IMR-90 (cell line): ENCODE measurements around the gene ERCC1. TPM values are rescaled to one million over a fixed set of nuclear protein-coding genes. Genes with fewer than 3 reads are reported as not detected.

Experiments used
- ATAC-seq: fragments of 200-7000 bp; cut with Tn5 transposase; 2 replicates; pipeline ENCODE4 v1.9.1; 2020; ENCODE audit warnings: low read depth, mild to moderate bottlenecking, moderate library complexity
- BruUV-seq: library from RNA; stranded (reverse); fragments of 400-500 nt; replicated peaks from 2 replicates; lab custom pipeline; 2021; lab: Mats Ljungman, UMichigan
- CTCF ChIA-PET: fragments of 300-600 bp; formaldehyde crosslinking; extraction: SDS; loops from one replicate; lab custom pipeline; 2021; ENCODE audit warnings: antibody characterized with exemption; lab: Yijun Ruan, JAX
- POLR2A ChIA-PET: fragments of 300-600 bp; sonication (Branson Sonifier 250); formaldehyde crosslinking; loops from one replicate; lab custom pipeline; 2022; ENCODE audit warnings: antibody characterized with exemption; ENCODE audit not compliant: unreplicated experiment; lab: Charles Lee
- DNase-seq: peaks from one replicate; pipeline ENCODE4 v3.0.0; 2013
- H2AFZ ChIP-seq: replicated peaks from 2 replicates; pipeline ENCODE3; 2013; ENCODE audit warnings: low read length, mild to moderate bottlenecking; ENCODE audit not compliant: poor library complexity
- H2AK5ac ChIP-seq: 2 replicates; pipeline ENCODE4 v1.6.1; 2013; ENCODE audit warnings: low read depth, low read length, inconsistent platforms
- H2AK9ac ChIP-seq: replicated peaks from 2 replicates; pipeline ENCODE3; 2013; ENCODE audit warnings: mild to moderate bottlenecking, low read depth, low read length, moderate library complexity; ENCODE audit not compliant: poor library complexity
- H2BK120ac ChIP-seq: 2 replicates; pipeline ENCODE4 v1.6.1; 2013; ENCODE audit warnings: low read depth, low read length, inconsistent platforms
- H2BK15ac ChIP-seq: 3 replicates; pipeline ENCODE4 v1.6.1; 2013; ENCODE audit warnings: low read depth, low read length, inconsistent platforms
- H2BK20ac ChIP-seq: 2 replicates; pipeline ENCODE4 v1.6.1; 2013; ENCODE audit warnings: low read depth, mild to moderate bottlenecking, inconsistent platforms, low read length, moderate library complexity
- H2BK5ac ChIP-seq: 2 replicates; pipeline ENCODE4 v1.6.1; 2013; ENCODE audit warnings: mild to moderate bottlenecking, low read depth, low read length, inconsistent platforms; ENCODE audit not compliant: poor library complexity, severe bottlenecking
- H3K14ac ChIP-seq: replicated peaks from 2 replicates; pipeline ENCODE4 v1.6.1; 2013; ENCODE audit warnings: low read depth, low read length, inconsistent platforms
- H3K18ac ChIP-seq: 2 replicates; pipeline ENCODE4 v1.6.1; 2013; ENCODE audit warnings: low read depth, low read length, control low read depth
- H3K23ac ChIP-seq: 2 replicates; pipeline ENCODE4 v1.6.1; 2013; ENCODE audit warnings: low read depth, low read length, inconsistent platforms
- H3K27ac ChIP-seq: 2 replicates; pipeline ENCODE4 v1.5.1; 2013; ENCODE audit warnings: mild to moderate bottlenecking, control low read depth, low read length; ENCODE audit not compliant: insufficient read depth
- H3K27me3 ChIP-seq: 2 replicates; pipeline ENCODE4 v1.6.1; 2013; ENCODE audit warnings: low read length; ENCODE audit not compliant: control insufficient read depth, insufficient read depth
- H3K36me3 ChIP-seq: 2 replicates; pipeline ENCODE4 v1.6.1; 2013; ENCODE audit warnings: low read length, mixed read lengths; ENCODE audit not compliant: control insufficient read depth, insufficient read depth
- H3K4ac ChIP-seq: 2 replicates; pipeline ENCODE4 v1.6.1; 2013; ENCODE audit warnings: low read depth, low read length, inconsistent platforms
- H3K4me1 ChIP-seq: 2 replicates; pipeline ENCODE4 v1.6.1; 2013; ENCODE audit warnings: low read length, mixed read lengths; ENCODE audit not compliant: control insufficient read depth, insufficient read depth
- H3K4me2 ChIP-seq: 2 replicates; pipeline ENCODE4 v1.6.1; 2013; ENCODE audit warnings: low read depth, mild to moderate bottlenecking, control low read depth, low read length, moderate library complexity
- H3K4me3 ChIP-seq: 2 replicates; pipeline ENCODE4 v1.5.1; 2013; ENCODE audit warnings: low read depth, mild to moderate bottlenecking, control low read depth, low read length, moderate library complexity; ENCODE audit not compliant: insufficient read depth
- H3K56ac ChIP-seq: 2 replicates; pipeline ENCODE4 v1.6.1; 2013; ENCODE audit warnings: low read length, inconsistent platforms; ENCODE audit not compliant: insufficient read depth; ENCODE audit errors: extremely low read depth
- H3K79me1 ChIP-seq, 2 experiments: 2 replicates each; pipeline ENCODE4 v1.6.1; 2013; ENCODE audit warnings: low read length in 2 of 2, inconsistent platforms in 1 of 2, low read depth in 1 of 2
- H3K9ac ChIP-seq: 2 replicates; pipeline ENCODE4 v1.6.1; 2013; ENCODE audit warnings: low read depth, low read length, control low read depth
- H3K9me1 ChIP-seq: 2 replicates; pipeline ENCODE4 v1.6.1; 2013; ENCODE audit warnings: low read length, inconsistent platforms; ENCODE audit not compliant: insufficient read depth
- H3K9me3 ChIP-seq: 2 replicates; pipeline ENCODE4 v1.6.1; 2013; ENCODE audit warnings: low read length; ENCODE audit not compliant: control insufficient read depth, insufficient read depth
- H4K20me1 ChIP-seq: 2 replicates; pipeline ENCODE4 v1.6.1; 2013; ENCODE audit warnings: low read length, inconsistent platforms; ENCODE audit not compliant: insufficient read depth
- H4K5ac ChIP-seq: 2 replicates; pipeline ENCODE4 v1.6.1; 2013; ENCODE audit warnings: mild to moderate bottlenecking, low read depth, low read length, control low read depth
- H4K8ac ChIP-seq, 2 experiments: 2 replicates each; pipeline ENCODE4 v1.6.1; 2013; ENCODE audit warnings: low read depth in 2 of 2, low read length in 2 of 2, control low read depth in 1 of 2, inconsistent platforms in 1 of 2
- H4K91ac ChIP-seq: 2 replicates; pipeline ENCODE4 v1.6.1; 2013; ENCODE audit warnings: low read depth, low read length, inconsistent platforms; ENCODE audit not compliant: insufficient read depth
- CTCF ChIP-seq: conservative IDR thresholded peaks from 2 replicates; pipeline ENCODE4 v1.5.1; 2012; ENCODE audit warnings: mild to moderate bottlenecking, low read depth, low read length, improper control_type of control experiment
- FOS ChIP-seq: fragments of 150-350 bp; IDR thresholded peaks from 2 replicates; pipeline ENCODE4 v1.6.1; 2016; ENCODE audit warnings: low read depth, low read length
- MAFK ChIP-seq: IDR thresholded peaks from 2 replicates; pipeline ENCODE4 v1.6.1; 2012; ENCODE audit warnings: low read depth, low read length, improper control_type of control experiment
- MAZ ChIP-seq: IDR thresholded peaks from 2 replicates; pipeline ENCODE4 v1.6.1; 2012; ENCODE audit warnings: low read depth, mild to moderate bottlenecking, low read length, improper control_type of control experiment, moderate library complexity, borderline replicate concordance
- MXI1 ChIP-seq: IDR thresholded peaks from 2 replicates; pipeline ENCODE4 v1.6.1; 2012; ENCODE audit warnings: low read depth, mild to moderate bottlenecking, low read length, moderate library complexity, borderline replicate concordance
- NFE2L2 ChIP-seq: fragments of 150-350 bp; IDR thresholded peaks from 2 replicates; pipeline ENCODE4 v1.6.1; 2016; ENCODE audit warnings: low read depth, mild to moderate bottlenecking, low read length
- POLR2A ChIP-seq: IDR thresholded peaks from 2 replicates; pipeline ENCODE4 v1.6.1; 2012; ENCODE audit warnings: mild to moderate bottlenecking, low read depth, low read length
- RAD21 ChIP-seq: IDR thresholded peaks from 2 replicates; pipeline ENCODE4 v1.6.1; 2012; ENCODE audit warnings: low read length, improper control_type of control experiment
- SMC3 ChIP-seq: fragments of 150-350 bp; IDR thresholded peaks from 2 replicates; pipeline ENCODE4 v1.6.1; 2016; ENCODE audit warnings: low read depth, mild to moderate bottlenecking, antibody characterized with exemption, low read length, moderate library complexity
- WGBS, 2 experiments: methylation state at CpG; one replicate each; pipeline versions ENCODE4 v1.1.5 to v1.1.7; 2013; ENCODE audit warnings: missing lambda C conversion rate in 2 of 2; ENCODE audit not compliant: insufficient read length in 1 of 2; ENCODE audit errors: extremely low coverage in 2 of 2; 5-methylcytosine and 5-hydroxymethylcytosine counted together
- dilution Hi-C: fragments of 300-500 bp; cut with HindIII; formaldehyde crosslinking; loops from one replicate; pipeline ENCODE4 v1.14.3; 2018; ENCODE audit warnings: low sequenced_read_pairs; ENCODE audit not compliant: unreplicated experiment
- in situ Hi-C: fragments of 300-500 bp; cut with MboI; formaldehyde crosslinking; loops from 3 replicates; pipeline ENCODE4 v1.14.3; 2019; ENCODE audit warnings: low sequenced_read_pairs, inconsistent platforms, mixed read lengths
- intact Hi-C: fragments of 100-400 bp; cut with micrococcal nuclease; formaldehyde crosslinking; loops from 2 replicates; pipeline ENCODE4 v1.10.0; 2022
- polyA plus RNA-seq, 3 experiments: library from polyadenylated mRNA; depleted of rRNA; stranded (reverse); fragments of >200 nt; gene quantifications; 2 replicates each; pipeline ENCODE4 v1.2.3, GENCODE V29; 2012; ENCODE audit warnings: low replicate concordance in 1 of 3
- total RNA-seq: library from RNA; depleted of rRNA; stranded (reverse); fragments of >200 nt; gene quantifications from 2 replicates; pipeline ENCODE4 v1.2.3, GENCODE V29; 2012
- TF ChIP-seq, protein P1 (sequence below): fragments of 150-350 bp; IDR thresholded peaks from 2 replicates; pipeline ENCODE4 v1.6.1; 2017; ENCODE audit warnings: mild to moderate bottlenecking, antibody characterized with exemption, low read length, low read depth

ERCC1 gene
- total and polyA plus RNA-seq, 2 of the 4 experiments (the other 2 are of a cell fraction), result 84.2 to 132 TPM

- H3K9ac ChIP-seq, result peak within 1 kb of the TSS; percentile 34; the same call in 1 of the 2 replicates
- intact Hi-C loops (no loop called here), dilution Hi-C loops (no loop called here), in situ Hi-C loops (no loop called here)
- peak within 1 kb of the TSS; percentile 94 for H3K23ac ChIP-seq
- H2BK15ac ChIP-seq, result peak within 1 kb of the TSS; percentile 98
- peak within 1 kb of the TSS; percentile 78 for H2BK20ac ChIP-seq
- peak within 1 kb of the TSS; percentile 92 for H2AFZ ChIP-seq
- no peaks in the 10 kb centered on the region for H3K9me3 ChIP-seq
- H3K56ac ChIP-seq, result peak within 1 kb of the TSS; percentile 58; the same call in 1 of the 2 replicates
- H3K14ac ChIP-seq, result peak within 1 kb of the TSS; percentile 96
- peak within 1 kb of the TSS; percentile 82 for H3K4me2 ChIP-seq
- H4K91ac ChIP-seq, result peak within 1 kb of the TSS; percentile 96
- H2AK5ac ChIP-seq, result peak within 1 kb of the TSS; percentile 87
- peak within 1 kb of the TSS; percentile 96 for H3K4ac ChIP-seq
- peaks cover 6% of the 10 kb centered on the region; the same call in 1 of the 2 replicates for H3K9me1 ChIP-seq
- CTCF ChIA-PET, result no interaction called here
- peak within 1 kb of the TSS; percentile 96 for H2BK120ac ChIP-seq
- H3K4me1 ChIP-seq, result peaks cover 5% of the 10 kb centered on the region
- no peaks in the 10 kb centered on the region; the same call in 1 of the 2 replicates for H4K20me1 ChIP-seq
- peak within 1 kb of the TSS; percentile 22; the same call in 1 of the 2 replicates for H3K18ac ChIP-seq
- H3K36me3 ChIP-seq, result no peaks in the 10 kb centered on the region; the same call in 1 of the 2 replicates
- peak within 1 kb of the TSS; percentile 97 for H2AK9ac ChIP-seq
- no peaks in the 10 kb centered on the region for H3K27me3 ChIP-seq
- H4K8ac ChIP-seq, result peak within 1 kb of the TSS; percentile 16 to 99
- WGBS, 2 experiments, result 10% methylated on average over 18 of the region's 46 CpGs; no CpG with 5 or more reads in 1 of the 2 experiments
- H4K5ac ChIP-seq, result peak within 1 kb of the TSS; percentile 67; the same call in 1 of the 2 replicates
- POLR2A ChIA-PET, result no interaction called here
- peak within 1 kb of the TSS; percentile 91 for H2BK5ac ChIP-seq
- DNase-seq, result peak; percentile 56
- peak within 1 kb of the TSS; percentile 89 for H3K27ac ChIP-seq
- peaks cover 10 to 63% of the 10 kb centered on the region in 2 experiments; a peak in 3 of 4 replicates for H3K79me1 ChIP-seq
- peak; percentile 3 for ATAC-seq
- H3K4me3 ChIP-seq, result peak within 1 kb of the TSS; percentile 89
- TF ChIP-seq, protein P1, sequence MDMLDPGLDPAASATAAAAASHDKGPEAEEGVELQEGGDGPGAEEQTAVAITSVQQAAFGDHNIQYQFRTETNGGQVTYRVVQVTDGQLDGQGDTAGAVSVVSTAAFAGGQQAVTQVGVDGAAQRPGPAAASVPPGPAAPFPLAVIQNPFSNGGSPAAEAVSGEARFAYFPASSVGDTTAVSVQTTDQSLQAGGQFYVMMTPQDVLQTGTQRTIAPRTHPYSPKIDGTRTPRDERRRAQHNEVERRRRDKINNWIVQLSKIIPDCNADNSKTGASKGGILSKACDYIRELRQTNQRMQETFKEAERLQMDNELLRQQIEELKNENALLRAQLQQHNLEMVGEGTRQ, result no peak
- TF ChIP-seq RAD21 (no peak), MAFK (no peak), SMC3 (no peak), MXI1 (no peak), MAZ (no peak), POLR2A (no peak), CTCF (no peak), NFE2L2 (no peak), FOS (no peak)
- BruUV-seq, result no TSS peak
Measured at GRCh38 chr19:45404557-45405434, 18.9 kb downstream of the ERCC1 start, which contains the start of gene PPP1R13L. TSS of gene PPP1R13L (minus strand) at chr19:45405069. CDS start at chr19:45398318, 6,751 bp downstream.
